ENCODE data around the gene ECE2. TPM values are rescaled to one million over a fixed set of nuclear protein-coding genes. Genes with fewer than 3 reads are reported as not detected.
A peak's percentile ranks its signal among the peaks of the same experiment; 100 is the strongest.

The ECE2 gene
- total RNA-seq, 1 experiment from 2014 or later: not detected

DNA sequence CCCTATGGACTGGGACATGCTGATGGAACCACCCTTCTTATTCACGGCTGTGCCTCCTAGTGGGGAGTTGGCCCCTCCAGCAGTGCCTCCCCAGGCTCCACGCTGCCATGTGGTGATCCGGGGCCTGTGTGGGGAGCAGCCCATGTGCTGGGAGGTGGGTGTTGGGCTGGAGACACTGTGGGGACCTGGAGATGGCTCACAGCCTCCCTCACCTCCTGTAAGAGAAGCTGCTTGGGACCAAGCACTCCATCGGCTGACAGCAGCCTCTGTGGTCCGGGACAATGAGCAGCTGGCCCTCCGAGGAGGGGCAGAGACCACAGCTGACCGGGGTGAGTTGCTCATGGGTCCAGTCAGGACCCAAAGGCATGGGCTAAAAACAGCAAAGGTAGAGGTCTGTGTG is 36.1 kb upstream of the ECE2 start:
- H3K9me3 ChIP-seq (ENCODE audit: control insufficient read depth, insufficient read depth, low read depth, low read length): no peaks in the 10 kb centered on the region
- no peak for DNase-seq (ENCODE audit: low read depth, low spot score)
- intact Hi-C loops (cut with micrococcal nuclease; ENCODE audit: unreplicated experiment): loop anchor here (5.0 kb wide), 1 partner anchor 92 kb away; no protein-coding TSS in a partner anchor
- TF ChIP-seq TCF7L2 (IDR thresholded peaks at IDR 0.05; ENCODE audit: low read depth, low read length) (no peak), SIN3A (IDR thresholded peaks at IDR 0.05; ENCODE audit: borderline replicate concordance, insufficient read depth, low read depth, low read length) (no peak)
- no peaks in the 10 kb centered on the region for H3K36me3 ChIP-seq (ENCODE audit: control insufficient read depth, insufficient read depth, low read length)
- peaks cover 6% of the 10 kb centered on the region for H3K4me1 ChIP-seq (ENCODE audit: control insufficient read depth, insufficient read depth, low read length)
- no peaks in the 10 kb centered on the region for H3K27me3 ChIP-seq (ENCODE audit: control insufficient read depth, insufficient read depth, low read length)
- in situ Hi-C loops (cut with HindIII; ENCODE audit: low pct_unique_long_range_greater_than_20kb, low sequenced_read_pairs): no loop called here
- H3K4me3 ChIP-seq (ENCODE audit: low read depth in 2 of 2, low read length in 2 of 2): no peak overlapping the region
- no TSS peak for BruUV-seq (replicated peaks)
- ATAC-seq: no peak
- H3K27ac ChIP-seq (ENCODE audit: low read length): no peak overlapping the region
- ChIA-PET POLR2A (no interaction called here), CTCF (no interaction called here)

DNA sequence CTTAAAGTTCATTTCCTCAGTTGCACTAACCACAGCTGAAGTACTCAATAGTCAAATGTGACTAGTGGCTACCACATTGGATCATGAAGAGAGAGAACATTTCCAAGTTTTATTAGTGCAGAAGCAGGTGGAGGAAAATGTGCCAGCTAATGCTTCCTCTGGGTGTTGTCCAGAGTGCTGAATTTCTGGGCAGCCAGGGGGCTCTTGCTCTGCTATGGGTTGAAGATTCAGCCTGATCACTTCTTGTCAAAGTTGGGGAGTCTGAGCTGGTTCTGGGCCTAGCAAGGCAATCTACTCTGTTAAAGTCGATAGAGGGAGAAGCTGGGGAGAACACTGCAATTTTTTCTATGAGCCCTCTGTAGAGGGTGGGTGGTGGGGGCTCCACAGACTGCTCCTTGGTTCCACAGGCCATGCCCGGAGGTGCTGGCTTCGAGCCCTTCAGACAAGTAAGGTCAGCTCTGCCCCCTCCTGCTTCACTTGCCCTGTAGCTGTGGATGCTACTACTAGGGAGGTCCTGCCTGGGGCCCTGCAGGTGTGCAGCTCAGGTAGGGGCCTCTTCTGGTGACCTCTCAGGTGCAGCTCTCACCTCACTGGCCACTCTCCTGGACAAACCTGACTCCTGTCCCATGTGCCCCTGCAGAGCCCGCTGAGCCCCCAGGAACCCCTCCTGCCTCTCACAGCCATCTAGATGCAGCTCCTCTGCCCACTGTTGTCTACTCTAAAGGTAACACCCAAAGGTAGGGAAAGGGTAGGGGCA is 35.3 kb upstream of the ECE2 start:
- no TSS peak for BruUV-seq (replicated peaks)
- H3K36me3 ChIP-seq (ENCODE audit: control insufficient read depth, insufficient read depth, low read length): peaks cover 2% of the 10 kb centered on the region; the same call in 1 of the 2 replicates
- ATAC-seq (0 out of 2 replicates have a peak, but pooled peaks have one; percentile 7), DNase-seq (ENCODE audit: low read depth, low spot score) (no peak)
- TF ChIP-seq POLR2AphosphoS5 (IDR thresholded peaks at IDR 0.05; ENCODE audit: low read depth, low read length): no peak; the same call in 1 of the 2 replicates
- TF ChIP-seq, protein P1, sequence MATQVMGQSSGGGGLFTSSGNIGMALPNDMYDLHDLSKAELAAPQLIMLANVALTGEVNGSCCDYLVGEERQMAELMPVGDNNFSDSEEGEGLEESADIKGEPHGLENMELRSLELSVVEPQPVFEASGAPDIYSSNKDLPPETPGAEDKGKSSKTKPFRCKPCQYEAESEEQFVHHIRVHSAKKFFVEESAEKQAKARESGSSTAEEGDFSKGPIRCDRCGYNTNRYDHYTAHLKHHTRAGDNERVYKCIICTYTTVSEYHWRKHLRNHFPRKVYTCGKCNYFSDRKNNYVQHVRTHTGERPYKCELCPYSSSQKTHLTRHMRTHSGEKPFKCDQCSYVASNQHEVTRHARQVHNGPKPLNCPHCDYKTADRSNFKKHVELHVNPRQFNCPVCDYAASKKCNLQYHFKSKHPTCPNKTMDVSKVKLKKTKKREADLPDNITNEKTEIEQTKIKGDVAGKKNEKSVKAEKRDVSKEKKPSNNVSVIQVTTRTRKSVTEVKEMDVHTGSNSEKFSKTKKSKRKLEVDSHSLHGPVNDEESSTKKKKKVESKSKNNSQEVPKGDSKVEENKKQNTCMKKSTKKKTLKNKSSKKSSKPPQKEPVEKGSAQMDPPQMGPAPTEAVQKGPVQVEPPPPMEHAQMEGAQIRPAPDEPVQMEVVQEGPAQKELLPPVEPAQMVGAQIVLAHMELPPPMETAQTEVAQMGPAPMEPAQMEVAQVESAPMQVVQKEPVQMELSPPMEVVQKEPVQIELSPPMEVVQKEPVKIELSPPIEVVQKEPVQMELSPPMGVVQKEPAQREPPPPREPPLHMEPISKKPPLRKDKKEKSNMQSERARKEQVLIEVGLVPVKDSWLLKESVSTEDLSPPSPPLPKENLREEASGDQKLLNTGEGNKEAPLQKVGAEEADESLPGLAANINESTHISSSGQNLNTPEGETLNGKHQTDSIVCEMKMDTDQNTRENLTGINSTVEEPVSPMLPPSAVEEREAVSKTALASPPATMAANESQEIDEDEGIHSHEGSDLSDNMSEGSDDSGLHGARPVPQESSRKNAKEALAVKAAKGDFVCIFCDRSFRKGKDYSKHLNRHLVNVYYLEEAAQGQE (IDR thresholded peaks at IDR 0.05; ENCODE audit: insufficient read depth in 1 of 2, low read depth in 2 of 2, low read length in 1 of 2): peak; percentile 95 to 98
- H3K4me3 ChIP-seq (ENCODE audit: low read depth in 2 of 2, low read length in 2 of 2): no peak overlapping the region
- H3K4me1 ChIP-seq (ENCODE audit: control insufficient read depth, insufficient read depth, low read length): peaks cover 6% of the 10 kb centered on the region
- POLR2A ChIA-PET: no interaction called here
- no peaks in the 10 kb centered on the region for H3K9me3 ChIP-seq (ENCODE audit: control insufficient read depth, insufficient read depth, low read depth, low read length)
- in situ Hi-C loops (cut with HindIII; ENCODE audit: low pct_unique_long_range_greater_than_20kb, low sequenced_read_pairs): no loop called here
- no peak overlapping the region for H3K27ac ChIP-seq (ENCODE audit: low read length)
- intact Hi-C loops (cut with micrococcal nuclease; ENCODE audit: unreplicated experiment): loop anchor here (5.0 kb wide), 1 partner anchor 93 kb away; no protein-coding TSS in a partner anchor
- CTCF ChIA-PET: interaction anchor here (1.4 kb wide), 1 partner anchor 13 kb away, joined by 7 read pairs; no protein-coding TSS in a partner anchor
- no peaks in the 10 kb centered on the region for H3K27me3 ChIP-seq (ENCODE audit: control insufficient read depth, insufficient read depth, low read length)

DNA sequence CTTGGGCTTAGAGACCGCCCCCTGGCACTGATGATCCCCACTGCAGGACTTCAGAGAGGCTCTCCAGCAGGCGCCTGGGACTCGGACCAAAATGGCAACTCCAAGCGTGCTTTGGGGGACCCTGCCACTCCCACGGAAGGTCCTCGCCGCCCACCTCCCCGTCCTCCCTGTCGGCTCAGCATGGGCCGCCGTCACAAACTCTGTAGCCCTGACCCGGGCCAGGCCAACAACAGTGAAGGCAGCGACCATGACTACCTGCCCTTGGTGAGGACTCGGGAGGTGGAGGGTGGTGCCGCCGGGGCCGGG is 34.7 kb upstream of the ECE2 start:
- CTCF ChIA-PET: interaction anchor here (1.4 kb wide), 1 partner anchor 14 kb away, joined by 7 read pairs; no protein-coding TSS in a partner anchor
- Histone ChIP-seq H3K36me3 (ENCODE audit: control insufficient read depth, insufficient read depth, low read length) (peaks cover 2% of the 10 kb centered on the region; the same call in 1 of the 2 replicates), H3K4me3 (ENCODE audit: low read depth in 2 of 2, low read length in 2 of 2) (no peak overlapping the region), H3K27ac (ENCODE audit: low read length) (no peak overlapping the region), H3K4me1 (ENCODE audit: control insufficient read depth, insufficient read depth, low read length) (peaks cover 6% of the 10 kb centered on the region), H3K9me3 (ENCODE audit: control insufficient read depth, insufficient read depth, low read depth, low read length) (no peaks in the 10 kb centered on the region), H3K27me3 (ENCODE audit: control insufficient read depth, insufficient read depth, low read length) (no peaks in the 10 kb centered on the region)
- TF ChIP-seq, protein P1 (IDR thresholded peaks at IDR 0.05; ENCODE audit: insufficient read depth in 1 of 2, low read depth in 2 of 2, low read length in 1 of 2): 0 out of 4 replicates have a peak, but pooled peaks of 1 of the 2 experiments have one; percentile 27
- no peak for TF ChIP-seq TCF7L2 (IDR thresholded peaks at IDR 0.05; ENCODE audit: low read depth, low read length)
- intact Hi-C loops (cut with micrococcal nuclease; ENCODE audit: unreplicated experiment): loop anchor here (5.0 kb wide), 1 partner anchor 94 kb away; no protein-coding TSS in a partner anchor
- peak; percentile 29 for ATAC-seq
- POLR2A ChIA-PET: no interaction called here
- in situ Hi-C loops (cut with HindIII; ENCODE audit: low pct_unique_long_range_greater_than_20kb, low sequenced_read_pairs): no loop called here
- BruUV-seq (replicated peaks): no TSS peak
- DNase-seq (ENCODE audit: low read depth, low spot score): no peak
